ENCODE data around the gene MS4A12. TPM values are rescaled to one million over a fixed set of nuclear protein-coding genes. Genes with fewer than 3 reads are reported as not detected.
"Not testable (repeated sequence)": the region's sequence is repeated elsewhere in the genome, so short reads cannot be mapped to it uniquely, and the experiment has no call there.

Gene MS4A12
- total RNA-seq, 2 donors from 2014 or later, result not detected

DNA sequence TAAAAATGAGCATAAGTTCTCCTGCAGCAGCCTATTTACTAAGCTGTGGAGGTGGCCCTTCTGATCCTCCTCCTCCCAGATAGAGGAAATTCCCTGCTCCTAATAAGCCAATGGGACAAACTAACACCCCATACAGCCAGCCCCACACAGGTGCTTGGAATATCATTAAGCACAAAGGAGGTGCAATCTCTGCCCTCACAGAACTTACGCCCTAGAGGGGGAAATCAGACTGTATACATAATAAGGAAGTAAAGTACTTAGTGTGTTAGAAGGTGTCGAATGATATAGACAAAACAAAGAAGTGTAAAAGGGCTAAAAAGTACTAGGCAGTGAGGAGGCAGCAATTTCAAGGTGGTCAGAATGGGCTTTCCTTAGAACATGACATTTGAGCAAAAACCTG, 5.8 kb downstream of the MS4A12 start:
- DNase-seq (no peak), ATAC-seq (replicated peaks in 1 of 2) (no peak)
- no peak overlapping the region for H3K4me3 Mint-ChIP-seq
- H3K4me1 Mint-ChIP-seq (ENCODE audit: low read depth), result peaks cover 9% of the 10 kb centered on the region
- no peak overlapping the region for H3K27ac Mint-ChIP-seq
- H3K36me3 Mint-ChIP-seq (ENCODE audit: insufficient read depth in 2 of 2), result no peaks in the 10 kb centered on the region
- no peaks in the 10 kb centered on the region for H3K9me3 Mint-ChIP-seq
- H3K27me3 Mint-ChIP-seq (ENCODE audit: low read depth), result peaks cover 47% of the 10 kb centered on the region

GRCh38 chr11:60498853-60499252, 6.3 kb downstream of the MS4A12 start:
- Mint-ChIP-seq H3K27ac (no peak overlapping the region), H3K9me3 (no peaks in the 10 kb centered on the region), H3K36me3 (ENCODE audit: insufficient read depth in 2 of 2) (no peaks in the 10 kb centered on the region), H3K4me1 (ENCODE audit: low read depth) (peaks cover 11% of the 10 kb centered on the region), H3K4me3 (no peak overlapping the region), H3K27me3 (ENCODE audit: low read depth) (peaks cover 47% of the 10 kb centered on the region)
- DNase-seq (peak; percentile 6 to 12), ATAC-seq (replicated peaks in 1 of 2) (peak; percentile 66 to 87)

GRCh38 chr11:60500276-60500910, 7.8 kb downstream of the MS4A12 start:
- Mint-ChIP-seq H3K36me3 (ENCODE audit: insufficient read depth in 2 of 2) (no peaks in the 10 kb centered on the region), H3K4me1 (ENCODE audit: low read depth) (peaks cover 24% of the 10 kb centered on the region), H3K27me3 (ENCODE audit: low read depth) (peaks cover 55% of the 10 kb centered on the region), H3K27ac (no peak overlapping the region), H3K4me3 (no peak overlapping the region), H3K9me3 (no peaks in the 10 kb centered on the region)
- no peak for DNase-seq
- no peak for ATAC-seq (replicated peaks in 1 of 2)

DNA sequence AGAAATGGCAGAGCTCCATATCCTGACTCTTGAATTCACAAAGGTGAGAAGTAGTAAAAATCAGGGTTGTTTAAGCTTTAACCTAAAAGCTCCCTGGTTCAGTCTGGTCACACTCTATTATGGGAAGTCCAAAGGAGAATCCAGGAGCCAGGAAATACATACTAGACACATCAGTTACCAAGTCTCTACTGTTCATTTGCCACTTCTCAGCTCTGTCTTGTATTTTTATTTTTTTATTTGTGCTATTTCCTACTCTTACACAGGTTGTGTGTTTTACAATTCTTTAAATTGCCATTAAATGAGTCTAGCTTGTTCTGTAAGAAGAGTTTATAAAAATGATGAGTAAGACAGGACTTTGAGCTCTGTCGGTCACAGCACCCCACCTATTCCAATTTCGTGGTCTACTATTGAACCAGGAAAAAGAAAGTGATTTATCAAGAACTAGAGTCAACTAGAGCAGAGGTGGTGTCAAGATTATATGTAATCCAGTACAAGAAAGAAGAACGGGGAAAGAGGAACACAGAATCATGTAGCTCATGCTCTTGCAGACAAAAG, 9.7 kb downstream of the MS4A12 start:
- ATAC-seq (replicated peaks in 1 of 2) (no peak), DNase-seq (no peak)
- no peaks in the 10 kb centered on the region for H3K36me3 Mint-ChIP-seq (ENCODE audit: insufficient read depth in 2 of 2)
- no peak overlapping the region for H3K27ac Mint-ChIP-seq
- H3K4me1 Mint-ChIP-seq (ENCODE audit: low read depth), result peaks cover 24% of the 10 kb centered on the region
- H3K4me3 Mint-ChIP-seq, result no peak overlapping the region
- peaks cover 64% of the 10 kb centered on the region for H3K27me3 Mint-ChIP-seq (ENCODE audit: low read depth)
- no peaks in the 10 kb centered on the region for H3K9me3 Mint-ChIP-seq

GRCh38 chr11:60504219-60504905, 11.8 kb downstream of the MS4A12 start:
- peak in 1 of 2 donors; percentile 20 for DNase-seq
- H3K27ac Mint-ChIP-seq, result peak overlapping the region; percentile 79
- ATAC-seq (replicated peaks in 1 of 2), result peak; percentile 52 to 63
- H3K27me3 Mint-ChIP-seq (ENCODE audit: low read depth), result peaks cover 60% of the 10 kb centered on the region
- H3K4me3 Mint-ChIP-seq, result no peak overlapping the region
- peaks cover 15% of the 10 kb centered on the region for H3K4me1 Mint-ChIP-seq (ENCODE audit: low read depth)
- H3K36me3 Mint-ChIP-seq (ENCODE audit: insufficient read depth in 2 of 2), result peaks cover 0 to 2% of the 10 kb centered on the region in 2 donors
- H3K9me3 Mint-ChIP-seq, result peaks cover 0 to 8% of the 10 kb centered on the region in 2 donors

GRCh38 chr11:60509609-60510008, 17.0 kb downstream of the MS4A12 start:
- not testable (repeated sequence) for H3K27ac Mint-ChIP-seq; H3K36me3 Mint-ChIP-seq (ENCODE audit: insufficient read depth in 2 of 2); H3K9me3 Mint-ChIP-seq; H3K4me1 Mint-ChIP-seq (ENCODE audit: low read depth); ATAC-seq (replicated peaks in 1 of 2); DNase-seq; H3K4me3 Mint-ChIP-seq
- H3K27me3 Mint-ChIP-seq (ENCODE audit: low read depth), result peaks cover 32% of the 10 kb centered on the region

GRCh38 chr11:60510209-60510608, 17.6 kb downstream of the MS4A12 start:
- peaks cover 26% of the 10 kb centered on the region for H3K27me3 Mint-ChIP-seq (ENCODE audit: low read depth)
- not testable (repeated sequence) for H3K27ac Mint-ChIP-seq; ATAC-seq (replicated peaks in 1 of 2); H3K4me1 Mint-ChIP-seq (ENCODE audit: low read depth); H3K9me3 Mint-ChIP-seq; DNase-seq; H3K4me3 Mint-ChIP-seq; H3K36me3 Mint-ChIP-seq (ENCODE audit: insufficient read depth in 2 of 2)

- ATAC-seq (replicated peaks in 1 of 2) (no peak), DNase-seq (no peak)
- Mint-ChIP-seq H3K4me1 (ENCODE audit: low read depth) (no peaks in the 10 kb centered on the region), H3K9me3 (peaks cover 0 to 8% of the 10 kb centered on the region in 2 donors), H3K36me3 (ENCODE audit: insufficient read depth in 2 of 2) (peaks cover 0 to 2% of the 10 kb centered on the region in 2 donors), H3K27ac (no peak overlapping the region), H3K4me3 (no peak overlapping the region), H3K27me3 (ENCODE audit: low read depth) (peaks cover 19% of the 10 kb centered on the region)
Observed at GRCh38 chr11:60511393-60511792, 18.8 kb downstream of the MS4A12 start.

GRCh38 chr11:60512651-60513225, 20.2 kb downstream of the MS4A12 start:
- H3K4me3 Mint-ChIP-seq, result no peak overlapping the region
- H3K27me3 Mint-ChIP-seq (ENCODE audit: low read depth), result peaks cover 7% of the 10 kb centered on the region
- peaks cover 0 to 2% of the 10 kb centered on the region in 2 donors for H3K36me3 Mint-ChIP-seq (ENCODE audit: insufficient read depth in 2 of 2)
- H3K27ac Mint-ChIP-seq, result no peak overlapping the region
- H3K4me1 Mint-ChIP-seq (ENCODE audit: low read depth), result no peaks in the 10 kb centered on the region
- peaks cover 0 to 7% of the 10 kb centered on the region in 2 donors for H3K9me3 Mint-ChIP-seq
- ATAC-seq (replicated peaks in 1 of 2) (no peak), DNase-seq (no peak)

DNA sequence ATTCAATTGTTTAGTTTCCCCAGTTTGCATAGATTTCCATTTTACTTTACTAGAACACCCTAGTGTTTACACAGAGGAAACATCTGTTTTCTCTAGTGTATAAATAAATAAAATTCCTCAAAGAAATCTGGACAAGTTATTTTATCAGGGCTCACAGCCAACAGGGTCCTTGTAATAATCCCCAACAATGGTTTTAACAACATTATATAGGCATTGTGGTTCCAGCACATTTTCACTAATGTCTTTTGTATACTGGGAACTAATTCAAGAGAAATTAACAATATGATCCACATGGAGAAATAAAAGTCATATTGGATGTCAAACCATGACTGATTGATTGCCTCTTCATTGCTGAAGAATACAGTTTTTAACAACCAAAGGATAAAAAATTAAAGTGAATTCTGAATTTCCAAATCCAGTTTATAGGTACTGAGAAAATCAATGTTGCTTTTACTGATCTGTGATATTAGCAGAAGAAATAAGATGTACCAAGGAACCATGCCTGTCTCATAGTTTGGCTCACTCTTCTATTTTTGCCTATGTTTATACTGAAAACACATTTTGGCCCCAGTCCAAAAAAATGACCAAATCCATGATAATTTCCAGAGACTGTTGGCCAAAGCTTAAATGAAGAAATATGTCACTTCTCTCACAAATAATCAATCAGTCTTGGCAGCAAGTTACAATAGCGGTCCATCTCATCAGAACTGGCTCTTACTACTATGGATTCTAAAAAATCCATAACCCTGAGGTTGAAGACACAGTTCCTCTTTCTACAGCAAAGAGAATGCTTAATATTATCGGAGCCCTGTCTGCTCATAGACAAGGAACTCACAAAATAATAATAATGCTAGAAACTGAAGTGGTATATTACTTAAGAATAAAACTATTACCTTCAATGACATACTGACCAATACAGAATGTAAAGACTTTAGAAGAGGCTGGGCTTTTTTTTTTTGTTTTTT, 21.2 kb downstream of the MS4A12 start:
- DNase-seq (no peak), ATAC-seq (replicated peaks in 1 of 2) (no peak)
- Mint-ChIP-seq H3K9me3 (peaks cover 0 to 2% of the 10 kb centered on the region in 2 donors), H3K36me3 (ENCODE audit: insufficient read depth in 2 of 2) (peaks cover 0 to 2% of the 10 kb centered on the region in 2 donors), H3K27me3 (ENCODE audit: low read depth) (peaks cover 9% of the 10 kb centered on the region), H3K4me3 (no peak overlapping the region), H3K27ac (no peak overlapping the region), H3K4me1 (ENCODE audit: low read depth) (no peaks in the 10 kb centered on the region)

DNA sequence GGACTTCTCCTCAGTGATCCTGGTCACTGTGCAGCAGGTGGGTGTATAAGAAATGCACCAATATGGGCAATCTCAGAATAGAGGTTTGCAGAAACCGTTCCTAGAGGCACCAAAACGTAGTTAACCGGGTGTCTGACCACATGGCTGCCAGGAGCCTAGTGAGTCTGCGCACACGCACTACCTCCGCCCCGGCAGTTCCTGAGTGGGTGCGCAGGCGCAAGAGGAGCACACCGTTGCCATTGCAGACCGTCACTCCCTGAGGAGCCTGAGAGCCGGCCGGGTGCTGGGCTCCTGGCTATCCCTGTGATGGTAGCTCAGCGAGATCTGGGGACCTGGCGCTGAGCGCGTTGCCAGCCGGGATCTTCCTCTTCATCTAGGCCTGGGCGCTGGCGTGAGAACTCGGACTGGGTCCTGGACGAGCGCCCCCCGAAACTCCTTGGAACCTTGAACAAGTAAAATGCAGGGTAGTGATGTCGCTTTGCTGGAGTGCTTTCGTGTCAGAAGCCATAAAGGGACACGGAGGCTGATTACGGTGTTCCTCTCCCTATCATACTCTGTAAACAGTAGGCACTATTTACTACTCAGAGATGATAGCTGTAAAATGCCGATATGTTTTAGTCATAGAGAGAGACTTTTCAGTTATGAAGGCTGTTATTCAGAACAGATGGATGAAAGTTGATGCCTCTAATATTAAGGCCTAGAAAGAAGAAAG, 22.7 kb downstream of the MS4A12 start, which contains the start of gene MS4A13:
Gene MS4A13 (plus strand): TSS at position 249 of the 712 bp plus-strand sequence. CDS start 2,692 bp downstream, outside the sequence.
- Mint-ChIP-seq H3K27me3 (ENCODE audit: low read depth) (peaks cover 20% of the 10 kb centered on the region), H3K9me3 (peaks cover 0 to 6% of the 10 kb centered on the region in 2 donors), H3K36me3 (ENCODE audit: insufficient read depth in 2 of 2) (no peaks in the 10 kb centered on the region), H3K4me1 (ENCODE audit: low read depth) (no peaks in the 10 kb centered on the region), H3K4me3 (no peak within 1 kb of the TSS), H3K27ac (no peak within 1 kb of the TSS)
- no peak for ATAC-seq (replicated peaks in 1 of 2)
- no peak for DNase-seq

DNA sequence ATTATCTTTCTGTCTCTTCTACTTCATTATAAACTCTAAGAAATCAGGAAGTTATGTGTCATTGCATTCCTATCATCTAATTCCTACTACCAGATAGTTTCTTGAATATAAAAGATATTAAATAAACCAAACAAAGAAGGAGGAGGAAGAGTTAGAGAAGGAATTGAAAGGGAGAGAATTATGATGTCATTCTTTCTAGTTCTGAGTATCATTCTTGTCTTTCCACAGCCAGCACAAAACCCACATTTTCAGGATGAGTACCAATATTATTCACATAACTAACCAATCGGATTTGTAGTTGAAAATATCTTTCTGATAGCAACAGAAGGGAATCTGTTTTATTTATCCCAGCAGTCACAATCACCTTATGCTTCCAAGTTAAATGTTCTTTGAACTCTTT, 35.9 kb downstream of the MS4A12 start:
- no peaks in the 10 kb centered on the region for H3K4me1 Mint-ChIP-seq (ENCODE audit: low read depth)
- DNase-seq (no peak), ATAC-seq (replicated peaks in 1 of 2) (no peak)
- peaks cover 26% of the 10 kb centered on the region for H3K27me3 Mint-ChIP-seq (ENCODE audit: low read depth)
- peaks cover 0 to 3% of the 10 kb centered on the region in 2 donors for H3K9me3 Mint-ChIP-seq
- H3K27ac Mint-ChIP-seq, result no peak overlapping the region
- H3K4me3 Mint-ChIP-seq, result no peak overlapping the region
- no peaks in the 10 kb centered on the region for H3K36me3 Mint-ChIP-seq (ENCODE audit: insufficient read depth in 2 of 2)
